HEK293T (cell line): ENCODE results near the gene PLEKHA6.

Source experiments
- CTCF ChIA-PET: fragments of 350-600 bp; formaldehyde crosslinking; extraction: SDS; loops from one replicate; lab custom pipeline; 2021; ENCODE audit warnings: antibody characterized with exemption, inconsistent platforms; lab: Yijun Ruan, JAX
- POLR2A ChIA-PET: fragments of 350-600 bp; formaldehyde crosslinking; extraction: SDS; loops from one replicate; lab custom pipeline; 2020; ENCODE audit warnings: antibody characterized with exemption, inconsistent platforms; lab: Yijun Ruan, JAX
- DNase-seq: peaks from one replicate; pipeline ENCODE4 v3.0.0; 2012; ENCODE audit warnings: mixed read lengths; ENCODE audit errors: extremely low spot score
- ARNT ChIP-seq: fragments of 450-650 bp; IDR thresholded peaks from 2 replicates; pipeline ENCODE4 v1.6.1; 2017; ENCODE audit warnings: mild to moderate bottlenecking
- BHLHE40 ChIP-seq: fragments of 450-650 bp; IDR thresholded peaks from 2 replicates; pipeline ENCODE4 v1.6.1; 2016; ENCODE audit warnings: mild to moderate bottlenecking, moderate library complexity, borderline replicate concordance
- CTBP1 ChIP-seq: fragments of 450-650 bp; IDR thresholded peaks from 2 replicates; pipeline ENCODE4 v1.6.1; 2016; ENCODE audit warnings: borderline replicate concordance
- ELF4 ChIP-seq: fragments of 450-650 bp; IDR thresholded peaks from 2 replicates; pipeline ENCODE4 v1.6.1; 2017; ENCODE audit warnings: antibody characterized with exemption
- FOXA1 ChIP-seq: fragments of 450-650 bp; IDR thresholded peaks from 2 replicates; pipeline ENCODE4 v1.6.1; 2016; ENCODE audit warnings: mild to moderate bottlenecking
- FOXK2 ChIP-seq: fragments of 450-650 bp; IDR thresholded peaks from 2 replicates; pipeline ENCODE4 v1.6.1; 2016; ENCODE audit warnings: mild to moderate bottlenecking
- FOXM1 ChIP-seq: fragments of 450-650 bp; IDR thresholded peaks from 2 replicates; pipeline ENCODE4 v1.6.1; 2017; ENCODE audit warnings: mild to moderate bottlenecking, borderline replicate concordance
- HDGF ChIP-seq: fragments of 450-650 bp; IDR thresholded peaks from 2 replicates; pipeline ENCODE4 v1.6.1; 2017; ENCODE audit warnings: antibody characterized with exemption, borderline replicate concordance
- L3MBTL2 ChIP-seq: fragments of 450-650 bp; conservative IDR thresholded peaks from 2 replicates; pipeline ENCODE4 v1.6.1; 2016; ENCODE audit warnings: mild to moderate bottlenecking
- LEF1 ChIP-seq: fragments of 450-650 bp; IDR thresholded peaks from 2 replicates; pipeline ENCODE4 v1.6.1; 2017; ENCODE audit warnings: mild to moderate bottlenecking, borderline replicate concordance
- NFRKB ChIP-seq: fragments of 450-650 bp; IDR thresholded peaks from 2 replicates; pipeline ENCODE4 v1.6.1; 2016; ENCODE audit warnings: mild to moderate bottlenecking, moderate library complexity
- SP1 ChIP-seq: fragments of 450-650 bp; IDR thresholded peaks from 2 replicates; pipeline ENCODE4 v1.6.1; 2017
- SUZ12 ChIP-seq: fragments of 450-650 bp; IDR thresholded peaks from 2 replicates; pipeline ENCODE4 v1.6.1; 2016; ENCODE audit warnings: mild to moderate bottlenecking
- TARDBP ChIP-seq: fragments of 450-650 bp; IDR thresholded peaks from 2 replicates; pipeline ENCODE4 v1.6.1; 2016
- ZNF384 ChIP-seq: fragments of 450-650 bp; IDR thresholded peaks from 2 replicates; pipeline ENCODE4 v1.6.1; 2016
- TF ChIP-seq, protein P1 (sequence below): fragments of 450-650 bp; IDR thresholded peaks from 2 replicates; pipeline ENCODE4 v1.6.1; 2016

PLEKHA6 gene

DNA sequence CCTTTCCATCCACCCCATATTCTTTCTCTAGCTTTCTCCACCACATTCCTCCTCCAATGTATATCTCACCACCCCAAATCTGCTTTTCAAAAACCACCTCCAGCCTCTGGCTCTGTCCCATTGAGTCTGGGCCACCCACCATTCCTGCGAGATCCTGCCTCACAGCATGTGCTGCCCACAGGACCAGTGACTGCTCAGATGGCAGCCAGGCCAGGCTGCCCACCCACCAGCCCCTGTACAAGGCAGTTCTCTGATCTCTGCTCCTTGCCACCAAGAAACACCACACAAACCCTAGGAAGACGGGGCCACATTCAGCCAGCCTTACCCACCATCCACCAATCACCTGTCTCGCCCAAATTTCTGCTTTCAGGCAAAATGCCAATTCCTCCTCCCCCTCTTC, 53.7 kb downstream of the PLEKHA6 start:
- ChIA-PET POLR2A (no interaction called here), CTCF (no interaction called here)
- no peak for TF ChIP-seq LEF1
- no peak for TF ChIP-seq SP1
- TF ChIP-seq BHLHE40 = no peak
- TF ChIP-seq FOXM1 = no peak
- no peak for TF ChIP-seq HDGF
- TF ChIP-seq ZNF384 = no peak
- TF ChIP-seq L3MBTL2 = no peak
- TF ChIP-seq FOXA1 = no peak
- TF ChIP-seq ELF4 = no peak
- TF ChIP-seq, protein P1, sequence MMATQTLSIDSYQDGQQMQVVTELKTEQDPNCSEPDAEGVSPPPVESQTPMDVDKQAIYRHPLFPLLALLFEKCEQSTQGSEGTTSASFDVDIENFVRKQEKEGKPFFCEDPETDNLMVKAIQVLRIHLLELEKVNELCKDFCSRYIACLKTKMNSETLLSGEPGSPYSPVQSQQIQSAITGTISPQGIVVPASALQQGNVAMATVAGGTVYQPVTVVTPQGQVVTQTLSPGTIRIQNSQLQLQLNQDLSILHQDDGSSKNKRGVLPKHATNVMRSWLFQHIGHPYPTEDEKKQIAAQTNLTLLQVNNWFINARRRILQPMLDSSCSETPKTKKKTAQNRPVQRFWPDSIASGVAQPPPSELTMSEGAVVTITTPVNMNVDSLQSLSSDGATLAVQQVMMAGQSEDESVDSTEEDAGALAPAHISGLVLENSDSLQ = no peak
- no peak for TF ChIP-seq SUZ12
- no peak for TF ChIP-seq CTBP1
- TF ChIP-seq TARDBP = no peak
- TF ChIP-seq NFRKB = no peak
- TF ChIP-seq ARNT = no peak
- TF ChIP-seq FOXK2 = no peak
- no peak for DNase-seq

DNA sequence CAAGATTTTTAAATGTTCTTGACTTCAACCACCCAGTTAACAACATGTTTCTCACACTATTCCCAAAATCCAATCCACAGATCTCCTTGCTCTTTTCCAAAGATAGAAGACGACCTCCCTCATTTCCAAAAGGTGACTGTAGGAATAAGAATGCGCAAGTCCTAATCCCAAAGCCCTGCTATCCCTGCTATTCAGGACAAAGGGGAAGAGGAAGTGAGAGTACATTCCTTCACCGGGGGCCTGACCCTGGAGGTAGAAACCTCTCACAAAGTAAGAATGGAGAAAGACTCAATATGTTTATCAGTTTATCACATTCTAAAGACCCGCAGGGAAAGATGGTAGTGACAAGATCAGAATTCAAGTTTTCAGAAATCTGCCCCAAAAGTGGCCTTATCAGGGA, 55.7 kb downstream of the PLEKHA6 start:
- DNase-seq = no peak
- POLR2A ChIA-PET = no interaction called here
- TF ChIP-seq ELF4 = no peak
- TF ChIP-seq HDGF = no peak
- no peak for TF ChIP-seq BHLHE40
- TF ChIP-seq FOXA1 = no peak
- no peak for TF ChIP-seq LEF1
- TF ChIP-seq CTBP1 = no peak
- no peak for TF ChIP-seq TARDBP
- TF ChIP-seq SUZ12 = no peak
- TF ChIP-seq SP1 = no peak
- TF ChIP-seq L3MBTL2 = no peak
- no peak for TF ChIP-seq FOXM1
- no peak for TF ChIP-seq ARNT
- TF ChIP-seq FOXK2 = no peak
- no peak for TF ChIP-seq NFRKB
- TF ChIP-seq ZNF384 = no peak
- TF ChIP-seq, protein P1 = no peak
- CTCF ChIA-PET = interaction anchor here (1.0 kb wide), 1 partner anchor 23 kb away, joined by 3 read pairs; no protein-coding TSS in a partner anchor

DNA sequence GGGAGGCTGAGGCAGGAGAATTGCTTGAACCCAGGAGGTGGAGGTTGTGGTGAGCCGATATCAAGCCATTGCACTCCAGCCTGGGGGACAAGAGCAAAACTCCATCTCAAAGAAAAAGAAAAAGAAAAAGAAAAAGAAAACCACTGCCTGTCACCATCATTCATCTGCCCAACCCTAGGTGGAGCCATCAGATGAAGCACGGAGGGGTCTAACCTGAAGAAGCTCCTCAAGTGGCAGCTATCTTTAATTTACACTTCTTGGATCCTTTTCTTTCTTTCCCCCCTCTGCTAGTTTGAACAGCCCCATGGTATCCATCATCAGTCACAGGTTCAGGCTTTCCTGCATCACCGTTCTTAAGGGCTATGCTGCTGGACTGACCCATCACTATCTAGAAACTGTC, 57.0 kb downstream of the PLEKHA6 start:
- CTCF ChIA-PET = no interaction called here
- POLR2A ChIA-PET = no interaction called here
- DNase-seq = no peak
- TF ChIP-seq SUZ12 (no peak), FOXA1 (no peak), FOXM1 (no peak), SP1 (no peak), TARDBP (no peak), NFRKB (no peak), CTBP1 (no peak), ZNF384 (no peak), ELF4 (no peak), HDGF (no peak), FOXK2 (no peak), L3MBTL2 (no peak), LEF1 (no peak), ARNT (no peak), BHLHE40 (no peak)
- TF ChIP-seq, protein P1 = no peak

DNA sequence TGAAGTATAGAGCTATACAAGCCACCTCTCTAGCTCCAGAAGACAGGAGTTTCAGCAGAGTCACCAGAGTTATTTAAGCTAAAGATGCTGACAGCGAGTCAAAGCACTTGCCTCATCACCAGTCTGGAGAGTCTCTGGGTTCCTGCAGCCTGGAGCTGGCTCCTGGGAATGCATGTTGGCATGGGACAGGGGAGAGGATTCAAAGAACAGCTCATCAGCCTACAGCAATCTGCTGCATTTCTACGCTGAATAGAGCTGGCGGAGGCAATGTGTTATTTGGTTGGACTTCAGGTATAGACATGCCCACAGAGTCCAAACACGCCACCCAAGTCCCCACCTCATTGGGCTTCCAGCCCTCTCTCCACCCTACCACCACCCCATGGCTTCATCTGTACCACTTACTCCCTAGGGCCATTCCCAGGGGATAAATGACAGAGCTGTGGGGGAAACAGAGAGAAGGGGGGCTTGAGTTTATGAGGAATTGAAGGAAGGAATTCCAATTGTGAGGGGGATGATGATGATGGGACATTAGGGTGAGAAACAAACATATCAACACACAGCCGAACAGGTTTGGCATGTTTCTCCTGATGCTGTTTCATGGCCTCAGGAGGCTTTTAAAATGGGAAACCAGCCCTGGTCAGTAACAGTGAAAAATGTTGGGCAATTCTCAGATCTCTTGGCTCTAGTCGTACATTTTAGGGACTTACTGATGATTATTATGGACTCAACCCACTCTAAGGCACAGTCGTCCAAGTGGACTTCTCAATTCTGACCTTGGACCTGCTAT, 58.4 kb downstream of the PLEKHA6 start:
- POLR2A ChIA-PET = interaction anchor here (0.6 kb wide), 1 partner anchor 19 kb away, joined by 3 read pairs; no protein-coding TSS in a partner anchor
- DNase-seq = no peak
- CTCF ChIA-PET = interaction anchor here (0.5 kb wide), 1 partner anchor 137 kb away, joined by 4 read pairs; no protein-coding TSS in a partner anchor
- no peak for TF ChIP-seq TARDBP
- TF ChIP-seq LEF1 = no peak
- no peak for TF ChIP-seq NFRKB
- no peak for TF ChIP-seq HDGF
- no peak for TF ChIP-seq ZNF384
- TF ChIP-seq, protein P1 = no peak
- TF ChIP-seq FOXA1 = no peak
- no peak for TF ChIP-seq FOXK2
- TF ChIP-seq SUZ12 = no peak
- TF ChIP-seq ELF4 = no peak
- no peak for TF ChIP-seq FOXM1
- TF ChIP-seq BHLHE40 = no peak
- TF ChIP-seq CTBP1 = no peak

DNA sequence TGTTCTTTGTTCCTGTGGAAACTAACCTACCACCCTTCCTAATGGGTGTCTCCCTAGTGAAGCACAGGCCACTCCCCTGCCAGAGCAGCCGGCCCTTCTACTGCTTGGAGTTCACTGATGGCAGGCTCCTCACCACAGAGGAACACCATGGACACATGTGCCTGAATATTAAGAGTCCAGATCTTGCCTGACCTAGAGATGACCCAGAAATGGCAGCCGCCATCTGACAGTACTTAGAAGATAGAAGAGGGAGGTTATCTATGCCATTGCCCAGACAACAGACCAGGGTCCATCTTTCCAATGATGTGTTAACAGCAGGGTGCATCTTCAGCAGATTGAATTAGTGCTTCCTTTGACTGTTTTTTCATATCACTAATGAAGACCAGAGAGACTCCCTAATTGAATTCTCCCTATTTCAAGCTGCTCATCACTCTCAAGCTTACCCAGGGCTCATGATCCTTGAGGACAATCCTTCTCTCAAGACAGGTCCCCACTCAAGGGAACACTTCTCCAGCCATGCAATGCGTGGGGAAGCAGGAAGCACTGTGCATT, 59.8 kb downstream of the PLEKHA6 start:
- POLR2A ChIA-PET = no interaction called here
- TF ChIP-seq ELF4 (no peak), CTBP1 (no peak), HDGF (no peak), FOXK2 (no peak), ARNT (no peak), SUZ12 (no peak), ZNF384 (no peak), L3MBTL2 (no peak), FOXM1 (no peak), TARDBP (no peak), NFRKB (no peak), FOXA1 (no peak), LEF1 (no peak)
- TF ChIP-seq, protein P1 = no peak
- no peak for DNase-seq
- CTCF ChIA-PET = interaction anchor here (1.6 kb wide), 1 partner anchor 8 kb away, joined by 4 read pairs; no protein-coding TSS in a partner anchor
